Breast epithelium (tissue), 3 donors: ENCODE results near the gene EDAR.

Source experiments
- POLR2A ChIP-seq: fragments of 450-650 bp; IDR thresholded peaks from one replicate; pipeline ENCODE4 v1.6.1; 2016; ENCODE audit warnings: antibody characterized with exemption, mild to moderate bottlenecking, moderate library complexity
- POLR2AphosphoS5 ChIP-seq, 3 donors: sonication (generic); formaldehyde crosslinking; IDR thresholded peaks; one replicate each; pipeline ENCODE4 v1.6.1; 2017; ENCODE audit warnings: antibody characterized with exemption in 3 of 3
- TF ChIP-seq, protein P1 (sequence below), 3 donors: fragments of 450-650 bp; IDR thresholded peaks; one replicate each; pipeline ENCODE4 v1.5.1; 2016 to 2017; ENCODE audit warnings: antibody characterized with exemption in 3 of 3, mild to moderate bottlenecking in 3 of 3, moderate library complexity in 3 of 3

DNA sequence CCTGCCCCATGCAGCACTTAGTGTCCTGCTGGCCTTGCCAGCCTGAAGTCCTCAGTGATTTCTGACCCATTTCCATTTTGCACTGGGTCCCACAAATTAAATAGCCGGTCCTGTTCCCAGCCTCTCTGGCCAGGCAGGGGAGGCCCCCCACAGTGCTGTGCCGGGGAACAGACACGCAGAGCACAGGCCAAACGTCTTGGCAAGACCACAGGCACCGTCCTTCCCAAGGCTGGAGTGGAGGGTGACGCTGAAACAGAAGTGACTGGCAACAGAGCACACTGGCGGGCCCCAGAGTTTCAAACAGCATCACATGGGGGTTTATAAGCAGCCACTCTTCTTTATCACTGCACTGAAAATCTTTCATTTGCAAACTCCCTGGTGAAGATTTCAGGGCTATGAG, 52.2 kb downstream of the EDAR start:
- TF ChIP-seq POLR2AphosphoS5 (IDR thresholded peaks at IDR 0.05) (no peak), POLR2A (no peak)
- TF ChIP-seq, protein P1, sequence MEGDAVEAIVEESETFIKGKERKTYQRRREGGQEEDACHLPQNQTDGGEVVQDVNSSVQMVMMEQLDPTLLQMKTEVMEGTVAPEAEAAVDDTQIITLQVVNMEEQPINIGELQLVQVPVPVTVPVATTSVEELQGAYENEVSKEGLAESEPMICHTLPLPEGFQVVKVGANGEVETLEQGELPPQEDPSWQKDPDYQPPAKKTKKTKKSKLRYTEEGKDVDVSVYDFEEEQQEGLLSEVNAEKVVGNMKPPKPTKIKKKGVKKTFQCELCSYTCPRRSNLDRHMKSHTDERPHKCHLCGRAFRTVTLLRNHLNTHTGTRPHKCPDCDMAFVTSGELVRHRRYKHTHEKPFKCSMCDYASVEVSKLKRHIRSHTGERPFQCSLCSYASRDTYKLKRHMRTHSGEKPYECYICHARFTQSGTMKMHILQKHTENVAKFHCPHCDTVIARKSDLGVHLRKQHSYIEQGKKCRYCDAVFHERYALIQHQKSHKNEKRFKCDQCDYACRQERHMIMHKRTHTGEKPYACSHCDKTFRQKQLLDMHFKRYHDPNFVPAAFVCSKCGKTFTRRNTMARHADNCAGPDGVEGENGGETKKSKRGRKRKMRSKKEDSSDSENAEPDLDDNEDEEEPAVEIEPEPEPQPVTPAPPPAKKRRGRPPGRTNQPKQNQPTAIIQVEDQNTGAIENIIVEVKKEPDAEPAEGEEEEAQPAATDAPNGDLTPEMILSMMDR (IDR thresholded peaks at IDR 0.05), result no peak
